IPS-NIHi11 (cell line): Measurements from ENCODE around the gene PHF21B.
"Not testable (repeated sequence)": the region's sequence is repeated elsewhere in the genome, so short reads cannot be mapped to it uniquely, and the experiment has no call there.

ENCODE experiments used
- DNase-seq: peaks from one replicate; pipeline ENCODE4 v3.0.0; 2012; ENCODE audit warnings: mixed read lengths, low spot score

PHF21B gene

GRCh38 chr22:45009606-45010531, at the start of gene PHF21B:
Gene PHF21B (minus strand): TSS chr22:45010005. CDS start chr22:45009549, 456 bp downstream.
- DNase-seq, result peak; percentile 91

GRCh38 chr22:45059296-45059695, 49.5 kb upstream of the PHF21B start:
- no peak for DNase-seq

GRCh38 chr22:45058622-45058912, 48.8 kb upstream of the PHF21B start:
- DNase-seq, result no peak

- no peak for DNase-seq
These were observed 46.1 kb upstream of the PHF21B start for GRCh38 chr22:45055936-45056335.

- no peak for DNase-seq
These were observed 43.8 kb upstream of the PHF21B start for GRCh38 chr22:45053571-45053970.

DNA sequence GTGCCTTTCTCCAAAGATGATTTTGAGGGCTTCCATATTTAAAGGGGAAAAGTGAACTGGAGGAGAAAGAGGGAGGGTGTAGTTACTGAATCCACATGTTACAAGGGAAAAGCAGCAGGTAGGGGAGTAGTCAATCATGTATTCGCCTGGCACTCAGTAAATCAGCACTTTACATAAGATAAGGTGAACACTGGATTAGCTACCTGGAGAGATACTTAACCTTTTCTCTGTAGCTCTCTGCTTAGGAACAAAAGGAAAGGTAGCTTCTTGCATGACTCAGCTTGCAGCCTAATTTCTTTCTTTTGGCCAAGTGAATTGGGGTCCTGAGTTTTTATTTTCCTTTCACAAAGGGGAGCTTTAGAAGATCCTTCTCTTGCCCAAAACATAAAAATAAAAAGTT, 43.3 kb upstream of the PHF21B start:
- no peak for DNase-seq

DNA sequence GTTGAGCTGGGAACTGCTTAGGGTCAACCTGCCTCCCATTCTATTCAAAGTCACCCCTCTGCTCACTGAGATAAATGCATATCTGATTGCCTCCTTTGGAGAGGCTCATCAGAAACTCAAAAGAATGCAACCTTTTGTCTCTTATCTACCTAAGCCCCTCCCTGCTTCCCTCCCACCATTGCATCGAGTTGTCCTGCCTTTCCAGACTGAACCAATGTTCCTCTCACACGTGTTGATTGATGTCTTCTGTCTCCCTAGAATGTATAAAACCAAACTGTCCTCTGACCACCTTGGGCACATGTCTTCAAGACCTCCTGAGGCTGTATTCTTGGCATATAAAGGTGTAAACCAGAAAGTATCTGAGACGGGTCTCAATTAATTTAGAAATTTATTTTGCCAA, 42.9 kb upstream of the PHF21B start:
- not testable (repeated sequence) for DNase-seq

DNA sequence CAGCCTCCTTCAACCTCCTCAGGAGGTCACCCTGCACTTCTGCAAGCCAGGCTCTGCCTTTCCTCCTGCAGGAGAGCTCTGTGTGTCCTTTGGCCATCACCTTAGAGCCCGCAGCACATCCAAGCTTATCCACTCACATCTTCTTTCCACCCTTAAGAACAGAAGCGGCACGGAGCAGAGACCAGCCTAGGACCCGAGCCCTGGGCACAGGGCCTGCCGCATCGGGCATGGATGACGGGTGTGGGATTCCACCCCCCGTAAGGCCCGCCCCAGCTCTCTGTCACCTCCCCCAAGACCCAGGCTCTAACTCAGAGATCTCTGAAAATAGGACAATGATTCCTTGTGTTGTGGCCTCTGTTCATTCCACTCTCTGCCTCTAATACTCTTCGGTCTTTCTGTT, 42.1 kb upstream of the PHF21B start:
- no peak for DNase-seq

DNA sequence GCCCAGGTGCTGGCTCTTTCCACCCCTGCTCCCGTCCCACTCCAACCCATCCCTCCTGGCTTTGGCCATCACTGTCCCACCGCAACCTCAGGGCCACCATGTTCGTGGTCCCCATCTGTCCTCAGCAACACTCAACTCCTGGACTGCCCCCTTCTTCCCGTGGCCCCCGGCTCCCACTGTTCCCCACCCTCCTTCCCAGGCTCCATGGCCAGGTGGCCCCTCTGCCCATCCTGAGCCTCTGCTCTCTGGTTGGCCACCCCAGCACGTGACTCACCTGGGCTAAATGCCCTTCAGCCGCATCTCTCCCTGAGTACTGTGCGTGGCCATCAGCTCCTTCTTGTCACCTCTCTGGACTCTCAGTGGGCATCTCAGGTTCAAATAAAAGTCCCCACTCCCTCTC, 41.6 kb upstream of the PHF21B start:
- no peak for DNase-seq

DNA sequence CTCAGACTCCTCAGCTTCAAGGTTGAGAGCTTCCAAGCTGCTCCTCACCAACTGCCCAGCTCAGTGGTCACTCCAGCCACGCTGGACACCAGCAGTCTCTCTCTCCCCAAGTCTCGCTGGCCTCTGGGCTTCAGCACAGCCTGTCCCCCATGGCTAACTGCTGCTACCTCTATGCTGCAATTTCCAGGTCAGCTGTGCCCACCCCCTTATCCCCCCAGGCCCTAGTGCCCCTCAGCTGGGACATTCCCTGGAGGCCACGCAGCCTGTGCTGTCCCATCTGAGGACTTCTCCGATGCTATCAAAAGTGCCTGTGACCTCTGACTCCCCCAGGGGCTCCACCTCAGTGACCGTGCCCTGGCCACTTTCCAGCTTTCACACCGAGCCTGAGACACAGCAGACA, 37.5 kb upstream of the PHF21B start:
- no peak for DNase-seq

DNA sequence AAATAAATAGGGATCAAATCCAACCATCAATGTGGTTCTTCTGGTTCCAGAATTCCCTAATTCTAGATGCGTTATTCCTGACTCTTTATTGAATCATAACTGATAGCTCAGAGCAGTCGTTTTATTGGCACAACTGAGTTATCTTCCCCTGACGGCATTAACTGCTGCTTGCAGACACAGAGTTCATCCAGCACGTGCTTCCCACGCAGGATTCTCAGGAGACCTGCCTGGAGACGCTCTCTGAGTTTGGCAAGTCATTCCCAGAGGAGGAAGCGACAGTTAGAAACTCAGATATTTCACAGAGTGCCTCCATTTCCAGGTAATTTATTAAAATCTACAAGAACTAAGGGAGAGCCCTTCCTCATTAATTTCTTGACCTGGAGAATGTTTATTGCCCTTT, 35.4 kb upstream of the PHF21B start:
- no peak for DNase-seq

DNA sequence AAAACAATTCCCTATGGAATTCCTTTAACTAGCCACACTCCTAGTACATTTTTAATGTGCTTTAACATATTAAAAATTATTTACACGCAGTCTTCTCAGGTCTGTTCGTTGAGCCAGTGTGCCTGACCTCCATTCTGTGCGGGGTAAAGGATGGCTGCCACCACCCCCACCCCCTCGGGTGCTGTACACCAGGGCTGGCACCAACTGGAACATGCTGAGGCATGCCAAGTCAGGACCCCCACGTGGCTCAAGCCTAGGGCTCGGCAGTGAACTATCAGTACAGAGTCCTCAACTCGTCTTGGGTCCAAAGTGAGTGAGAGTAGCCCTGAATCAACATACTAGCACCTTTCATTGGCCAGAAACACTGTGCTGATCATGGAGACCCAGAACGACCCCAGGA, 32.5 kb upstream of the PHF21B start:
- DNase-seq, result no peak

GRCh38 chr22:45039133-45039532, 29.3 kb upstream of the PHF21B start:
- DNase-seq, result no peak

DNA sequence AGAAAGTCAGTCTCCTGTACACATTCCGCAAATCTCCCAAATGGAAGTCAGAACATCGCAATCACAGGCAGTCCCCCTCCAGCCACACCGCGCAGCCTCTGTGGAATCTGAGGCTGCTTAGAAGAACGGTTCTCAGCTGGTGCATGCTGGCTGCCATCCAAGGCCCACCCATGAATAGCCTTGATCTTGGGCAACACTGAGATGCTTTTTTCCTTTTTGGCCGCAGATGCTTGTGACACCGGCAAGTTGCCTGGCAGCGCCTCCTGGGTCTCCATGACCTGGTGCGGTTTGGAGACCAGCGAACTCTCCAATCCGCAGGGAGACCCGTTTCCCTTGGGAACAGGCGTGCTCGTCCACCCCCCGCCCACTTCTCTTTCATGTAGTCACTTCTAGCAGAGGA, 26.3 kb upstream of the PHF21B start:
- DNase-seq, result no peak

GRCh38 chr22:45034821-45035220, 25.0 kb upstream of the PHF21B start:
- no peak for DNase-seq

- no peak for DNase-seq
These were observed 24.4 kb upstream of the PHF21B start for GRCh38 chr22:45034156-45034555.

DNA sequence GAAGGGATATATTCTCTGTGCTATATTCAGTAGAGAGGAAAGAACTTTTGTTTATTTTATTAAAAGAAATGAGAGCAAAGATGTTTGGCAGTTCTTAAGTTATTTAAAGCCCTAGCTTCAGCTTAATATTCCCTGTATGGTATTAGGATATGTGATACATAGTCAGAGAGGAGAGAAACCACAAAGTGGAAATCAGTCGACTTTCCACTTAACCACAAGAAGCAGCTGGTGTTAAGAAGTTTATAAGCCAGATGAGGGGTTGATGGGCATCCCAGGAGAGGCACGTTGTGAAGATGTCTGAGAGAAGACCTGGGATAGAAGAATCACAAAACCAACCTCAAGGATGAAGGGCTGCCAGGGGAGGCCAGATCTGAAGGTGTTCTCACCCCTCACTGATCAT, 23.3 kb upstream of the PHF21B start:
- no peak for DNase-seq

GRCh38 chr22:45031629-45032403, 22.0 kb upstream of the PHF21B start:
- no peak for DNase-seq

GRCh38 chr22:45029501-45029900, 19.7 kb upstream of the PHF21B start:
- no peak for DNase-seq

- no peak for DNase-seq
These were observed 16.7 kb upstream of the PHF21B start for GRCh38 chr22:45026511-45026910.

DNA sequence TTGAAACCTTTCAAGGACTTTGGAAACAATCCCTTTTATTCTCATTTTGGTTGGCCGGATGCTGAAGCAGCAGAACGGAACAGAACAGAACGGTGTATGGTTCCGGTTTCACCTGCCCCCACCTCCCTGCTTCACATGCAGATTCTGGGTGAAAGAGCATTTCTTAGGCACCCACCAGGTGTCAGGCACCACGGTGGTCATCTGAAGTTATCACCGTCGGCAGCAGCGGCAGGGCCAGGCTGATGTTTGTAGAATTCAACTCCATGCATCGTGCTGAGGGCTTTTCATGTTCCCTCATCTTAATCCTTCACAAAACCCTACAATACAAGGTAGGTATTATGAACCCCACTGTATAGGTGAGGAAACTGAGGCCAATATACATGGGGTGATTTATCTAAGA, 13.6 kb upstream of the PHF21B start:
- DNase-seq, result no peak

DNA sequence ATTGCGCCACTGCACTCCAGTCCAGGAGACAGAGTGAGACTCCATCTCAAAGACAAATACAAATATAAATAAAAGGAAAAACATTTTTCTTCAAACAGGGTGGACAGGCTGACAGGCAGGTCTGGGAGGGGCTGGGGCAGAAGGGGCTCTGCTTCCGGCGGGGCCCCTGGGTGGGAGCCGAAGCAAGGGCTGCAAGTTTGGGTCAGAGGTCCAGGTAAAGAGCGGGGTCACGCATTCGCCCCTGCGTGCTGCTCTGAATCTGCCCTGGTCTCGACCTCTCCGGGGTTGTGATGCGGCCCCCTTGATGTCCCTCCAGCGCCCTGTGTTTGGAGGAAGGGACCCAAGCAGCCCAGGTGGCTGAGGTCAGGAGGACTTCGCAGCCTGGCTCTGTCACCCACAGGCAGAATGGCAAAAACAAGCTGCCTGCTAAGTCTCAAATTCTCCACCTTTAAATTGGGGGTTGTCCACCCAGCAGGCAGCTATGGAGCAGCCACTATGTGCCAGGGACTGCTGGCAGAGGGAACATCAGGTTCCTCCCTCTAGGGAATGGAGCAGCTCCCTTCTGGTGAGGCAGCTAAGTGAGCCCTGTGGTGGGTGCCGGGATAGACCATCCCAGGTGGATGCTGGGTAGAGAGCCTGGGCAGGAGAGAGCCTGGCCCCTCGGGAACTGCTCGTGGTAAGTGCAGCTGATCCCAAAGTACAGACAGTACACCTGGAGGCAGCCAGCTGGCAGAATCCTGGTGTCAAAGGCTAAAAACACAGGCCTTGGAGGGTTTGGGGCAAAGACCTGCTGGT, 10.3 kb upstream of the PHF21B start:
- no peak for DNase-seq

DNA sequence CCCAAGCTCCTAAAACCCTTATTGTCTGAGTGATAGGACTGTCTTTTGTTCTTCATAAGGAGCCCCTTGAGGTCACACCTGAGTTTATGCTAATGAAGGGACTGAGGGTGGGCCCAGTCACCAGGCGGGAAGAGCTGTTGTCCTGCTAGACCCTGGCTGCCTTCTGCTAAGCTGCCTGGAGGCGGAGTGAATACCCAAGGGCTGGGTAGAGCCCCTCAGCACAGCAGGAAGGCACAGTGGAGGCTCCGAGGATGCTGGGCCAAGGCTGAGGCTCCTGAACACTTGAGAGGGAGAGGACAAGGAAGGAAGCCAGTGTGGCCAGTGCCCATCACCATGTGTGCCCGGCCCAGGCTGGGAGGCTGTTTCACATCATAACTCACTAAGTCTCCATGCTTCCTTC, 4.8 kb upstream of the PHF21B start:
- peak; percentile 55 for DNase-seq
